Kidney (tissue), 14 donors: Measurements from ENCODE around the gene RYR3. TPM values are rescaled to one million over a fixed set of nuclear protein-coding genes. Genes with fewer than 3 reads are reported as not detected.

Experiments
- DNase-seq, 5 donors: peaks; one replicate each; pipeline ENCODE4 v3.0.0-alpha.2; 2013 to 2020
- FAIRE-seq: peaks from 2 replicates; lab custom pipeline; 2012; peaks lifted over from hg19 to GRCh38; lab: Jason Lieb, UNC
- H3K27ac ChIP-seq, 2 donors: one replicate each; pipeline ENCODE4 v1.7.0; 2013; ENCODE audit warnings: low read depth in 2 of 2, low read length in 2 of 2, inconsistent platforms in 1 of 2
- H3K27me3 ChIP-seq: one replicate; pipeline ENCODE4 v1.7.1; 2013; ENCODE audit warnings: low read length, inconsistent platforms; ENCODE audit not compliant: control insufficient read depth, insufficient read depth
- H3K36me3 ChIP-seq, 3 donors: one replicate each; pipeline versions ENCODE4 v1.7.0 to v1.7.1; 2013; ENCODE audit warnings: low read length in 3 of 3, control low read depth in 1 of 3, inconsistent platforms in 1 of 3; ENCODE audit not compliant: insufficient read depth in 3 of 3, control insufficient read depth in 2 of 3
- H3K4me1 ChIP-seq, 3 donors: one replicate each; pipeline versions ENCODE4 v1.7.0 to v1.7.1; 2013; ENCODE audit warnings: low read length in 3 of 3, inconsistent platforms in 1 of 3, low read depth in 1 of 3; ENCODE audit not compliant: control insufficient read depth in 2 of 3, insufficient read depth in 2 of 3
- H3K4me3 ChIP-seq, 3 donors: one replicate each; pipeline versions ENCODE4 v1.7.0 to v1.8.1; 2013; ENCODE audit warnings: low read length in 3 of 3, control low read depth in 1 of 3, inconsistent platforms in 1 of 3
- H3K9ac ChIP-seq, 3 donors: one replicate each; pipeline versions ENCODE4 v1.7.0 to v1.7.1; 2013; ENCODE audit warnings: low read length in 3 of 3, control low read depth in 1 of 3, inconsistent platforms in 1 of 3
- H3K9me3 ChIP-seq, 3 donors: one replicate each; pipeline versions ENCODE4 v1.7.0 to v1.7.1; 2013; ENCODE audit warnings: low read length in 3 of 3, control low read depth in 1 of 3, inconsistent platforms in 1 of 3; ENCODE audit not compliant: control insufficient read depth in 2 of 3, insufficient read depth in 1 of 3
- CTCF ChIP-seq: IDR thresholded peaks from 3 replicates; pipeline ENCODE4 v1.5.1; 2012; ENCODE audit warnings: mild to moderate bottlenecking, moderate library complexity, borderline replicate concordance; ENCODE audit not compliant: insufficient read depth; ENCODE audit errors: extremely low read depth
- intact Hi-C: fragments of 100-400 bp; cut with DNase I; formaldehyde crosslinking; loops from one replicate; pipeline ENCODE4 v1.11.1; 2022
- polyA plus RNA-seq: library from polyadenylated mRNA; stranded (reverse); fragments of 350-450 nt; fragmentation: Illumina TruSeq; extraction: RNeasy Lipid Tissue Mini Kit (QIAGEN cat#74804); gene quantifications from one replicate; pipeline ENCODE4 v1.2.3, GENCODE V29; 2014; ENCODE audit warnings: low read depth, low replicate concordance; ENCODE audit not compliant: insufficient read depth
- total RNA-seq: library from RNA; stranded (reverse); fragmentation: NEBNext Ultra II Directional; extraction: Animal tissue kit (Norgen Biotek cat#: 25700); gene quantifications from one replicate; pipeline ENCODE4 v1.2.1, GENCODE V29; 2021
- donor health status: control.
- donor health status: control.
- donor health status: control.
- donor health status: control.
- donor health status: control.
- donor health status: DM: yes; HTN: yes; CAD: no.
- donor health status: Normal renal cell carcinoma (clear cell type).

Gene RYR3
- total and polyA plus RNA-seq, 2 donors from 2014 or later, result 0.90 to 10.5 TPM

DNA sequence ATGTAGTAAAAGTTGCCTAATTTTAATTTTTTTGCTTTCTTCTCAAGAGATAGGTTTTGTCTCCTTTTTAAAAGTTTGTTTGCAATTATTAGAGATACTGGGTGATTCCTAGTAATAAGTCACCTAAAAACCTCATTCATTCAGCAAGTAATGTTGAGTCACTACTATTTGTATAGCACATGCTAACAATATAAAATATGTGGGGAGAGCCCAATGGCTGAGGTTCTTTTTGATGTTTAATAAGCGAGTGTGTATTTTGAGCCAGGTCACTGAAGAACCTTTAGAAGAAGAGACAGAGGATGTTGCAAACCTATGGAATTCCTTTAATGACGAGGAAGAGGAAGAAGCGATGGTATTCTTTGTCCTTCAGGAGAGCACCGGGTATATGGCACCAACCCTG lies 533.8 kb downstream of the RYR3 start:
- Histone ChIP-seq H3K9me3 (no peaks in the 10 kb centered on the region), H3K4me1 (no peaks in the 10 kb centered on the region), H3K27me3 (no peaks in the 10 kb centered on the region), H3K4me3 (no peak overlapping the region), H3K36me3 (no peaks in the 10 kb centered on the region), H3K9ac (no peak overlapping the region), H3K27ac (no peak overlapping the region)
- no peak for FAIRE-seq
- intact Hi-C loops, result no loop called here
- no peak for DNase-seq
- TF ChIP-seq CTCF, result no peak

GRCh38 chr15:33846142-33846541 lies 535.4 kb downstream of the RYR3 start:
- FAIRE-seq, result no peak
- Histone ChIP-seq H3K4me1 (no peaks in the 10 kb centered on the region), H3K4me3 (no peak overlapping the region), H3K9ac (no peak overlapping the region), H3K27me3 (no peaks in the 10 kb centered on the region), H3K36me3 (no peaks in the 10 kb centered on the region), H3K27ac (no peak overlapping the region), H3K9me3 (no peaks in the 10 kb centered on the region)
- intact Hi-C loops, result no loop called here
- DNase-seq, result no peak
- no peak for TF ChIP-seq CTCF

DNA sequence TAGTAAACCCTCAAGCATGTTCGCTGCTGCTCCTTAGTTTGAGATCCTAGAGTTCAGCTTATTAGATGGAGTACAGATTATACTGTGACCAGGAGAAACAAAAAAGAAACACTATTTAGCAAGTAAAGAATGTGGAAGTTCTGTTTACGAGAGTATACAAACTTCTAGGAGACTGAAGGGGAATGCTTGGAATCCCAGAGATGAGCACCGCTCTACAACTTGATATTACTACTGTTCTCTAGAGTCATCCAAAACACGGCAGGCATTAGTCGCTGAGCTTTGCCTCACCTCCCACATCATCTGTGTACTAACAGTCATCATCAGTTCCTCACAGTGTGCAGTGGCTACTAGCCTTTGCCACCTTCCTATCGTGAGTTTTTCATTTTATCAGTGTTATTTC lies 536.1 kb downstream of the RYR3 start:
- Histone ChIP-seq H3K4me1 (no peaks in the 10 kb centered on the region), H3K27me3 (no peaks in the 10 kb centered on the region), H3K4me3 (no peak overlapping the region), H3K9ac (no peak overlapping the region), H3K36me3 (no peaks in the 10 kb centered on the region), H3K9me3 (no peaks in the 10 kb centered on the region), H3K27ac (no peak overlapping the region)
- no peak for TF ChIP-seq CTCF
- FAIRE-seq, result no peak
- intact Hi-C loops, result no loop called here
- DNase-seq, result no peak

- no peak for TF ChIP-seq CTCF
- no peaks in the 10 kb centered on the region for H3K36me3 ChIP-seq
- H3K27ac ChIP-seq, result no peak overlapping the region
- no peaks in the 10 kb centered on the region for H3K9me3 ChIP-seq
- intact Hi-C loops, result no loop called here
- FAIRE-seq (no peak), DNase-seq (no peak)
- no peaks in the 10 kb centered on the region for H3K4me1 ChIP-seq
- H3K4me3 ChIP-seq, result no peak overlapping the region
- H3K9ac ChIP-seq, result no peak overlapping the region
- H3K27me3 ChIP-seq, result no peaks in the 10 kb centered on the region
These were observed 537.2 kb downstream of the RYR3 start for GRCh38 chr15:33848011-33848410.
